Measurements from ENCODE around the gene YAF2.
"Not testable (repeated sequence)": the region's sequence is repeated elsewhere in the genome, so short reads cannot be mapped to it uniquely, and the experiment has no call there.

The YAF2 gene

GRCh38 chr12:42192258-42192657 is 45.8 kb downstream of the YAF2 start:
- no peak for DNase-seq

DNA sequence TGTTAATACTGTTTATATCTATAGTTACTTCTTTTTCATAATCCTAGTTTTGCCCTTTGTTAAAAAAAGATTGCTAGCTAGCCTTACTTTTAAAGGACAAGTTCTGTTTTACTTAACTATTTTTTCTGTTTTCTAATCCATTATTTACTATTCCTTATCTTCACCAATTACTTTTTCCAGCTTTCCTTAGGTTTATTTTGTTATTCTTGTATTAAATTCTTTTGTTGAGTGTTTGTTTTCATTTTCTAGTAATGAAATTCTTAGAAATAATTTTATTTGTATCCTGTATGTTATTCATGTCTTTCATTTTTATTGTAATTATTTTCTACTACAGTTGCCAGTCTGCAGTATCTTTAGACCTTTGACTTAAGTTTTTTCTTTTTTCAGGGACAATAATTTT is 47.7 kb downstream of the YAF2 start:
- no peak for DNase-seq

- DNase-seq, result not testable (repeated sequence)
Measured at GRCh38 chr12:42188275-42188674, 49.8 kb downstream of the YAF2 start.

DNA sequence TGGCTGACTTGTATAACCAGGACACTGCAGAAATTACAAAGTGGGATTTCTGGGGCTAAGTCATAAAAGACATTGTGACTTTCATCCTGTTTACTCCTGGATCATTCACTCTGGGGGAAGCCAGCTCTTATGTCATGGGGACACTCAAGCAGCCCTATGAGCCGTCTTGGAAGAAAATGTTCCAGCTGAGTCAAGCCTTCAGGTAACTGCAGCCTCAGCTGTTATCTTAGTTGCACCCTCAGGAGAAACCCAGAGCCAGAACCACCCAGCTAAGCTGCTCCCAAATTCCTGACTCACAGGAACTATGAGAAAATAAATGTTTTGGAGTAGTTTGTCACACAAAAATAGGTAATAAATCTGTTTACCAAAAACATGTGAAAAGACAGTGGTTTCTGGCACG is 50.2 kb downstream of the YAF2 start:
- no peak for DNase-seq

DNA sequence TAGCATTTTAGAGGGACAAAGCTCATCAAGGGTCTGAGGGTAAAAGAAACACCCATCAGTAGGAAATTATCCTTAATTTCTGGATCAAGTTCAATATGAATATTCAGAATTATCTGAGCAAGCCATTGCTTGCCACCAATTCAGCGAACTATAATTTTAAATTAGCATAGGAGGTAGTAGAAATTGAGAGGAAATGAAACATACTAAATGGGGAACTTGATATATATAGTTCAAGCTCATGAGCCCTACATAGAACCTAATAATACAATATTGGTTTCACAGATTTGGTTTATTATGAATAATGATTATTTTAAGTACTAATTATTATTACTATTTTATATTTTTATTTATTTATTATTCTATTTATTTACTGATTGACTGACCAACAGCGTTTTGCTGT is 51.3 kb downstream of the YAF2 start:
- no peak for DNase-seq

GRCh38 chr12:42182394-42182793 is 55.7 kb downstream of the YAF2 start:
- no peak for DNase-seq

DNA sequence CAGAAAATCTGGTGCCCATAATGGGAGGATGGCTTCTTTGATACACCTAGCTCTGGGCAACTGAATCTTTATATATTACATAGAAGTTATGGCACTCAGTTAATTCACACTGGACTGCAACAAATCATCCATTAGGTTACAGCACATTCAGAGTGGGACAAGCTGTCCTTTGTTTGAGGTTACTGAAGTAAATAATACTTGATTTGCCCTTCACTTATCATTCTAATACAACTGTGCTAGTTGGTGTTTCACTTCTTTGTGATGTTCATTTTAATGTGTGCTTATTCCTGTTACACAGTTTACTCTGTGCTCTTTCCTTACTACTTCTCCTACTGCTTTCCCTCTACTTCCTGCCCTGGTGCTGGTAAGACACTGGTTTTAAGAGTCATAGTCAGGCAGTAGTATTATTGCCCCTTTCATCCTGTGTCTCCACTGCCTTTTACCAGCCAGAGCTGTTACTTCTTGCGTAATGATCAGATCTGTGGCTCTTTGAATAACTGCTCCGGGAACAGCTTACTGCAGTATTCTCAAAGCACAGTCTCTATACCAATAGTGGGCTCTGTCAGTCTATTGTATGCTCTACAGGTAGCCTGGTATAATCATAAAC is 57.0 kb downstream of the YAF2 start:
- no peak for DNase-seq

DNA sequence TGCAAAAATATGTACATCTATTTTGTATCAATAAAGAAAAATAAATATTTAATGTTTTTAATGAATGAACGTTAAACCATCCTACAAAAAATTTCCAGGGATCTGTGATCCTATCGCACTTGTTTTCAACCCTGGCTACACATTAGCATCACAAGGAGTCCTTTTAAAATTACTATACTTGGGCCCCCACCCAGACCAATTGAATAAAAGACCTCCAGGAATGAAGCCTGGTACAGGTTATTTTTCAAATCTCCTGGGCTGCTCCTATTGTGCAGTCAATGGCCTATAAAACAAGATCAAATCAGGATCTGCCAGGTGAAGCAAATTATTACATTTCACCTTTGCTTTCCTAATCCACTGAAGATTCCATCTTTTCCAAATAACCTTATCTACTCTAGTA is 59.9 kb downstream of the YAF2 start:
- no peak for DNase-seq

- no peak for DNase-seq
Measured at GRCh38 chr12:42174978-42175377, 63.1 kb downstream of the YAF2 start.

GRCh38 chr12:42173961-42174521 is 64.0 kb downstream of the YAF2 start:
- DNase-seq, result no peak

DNA sequence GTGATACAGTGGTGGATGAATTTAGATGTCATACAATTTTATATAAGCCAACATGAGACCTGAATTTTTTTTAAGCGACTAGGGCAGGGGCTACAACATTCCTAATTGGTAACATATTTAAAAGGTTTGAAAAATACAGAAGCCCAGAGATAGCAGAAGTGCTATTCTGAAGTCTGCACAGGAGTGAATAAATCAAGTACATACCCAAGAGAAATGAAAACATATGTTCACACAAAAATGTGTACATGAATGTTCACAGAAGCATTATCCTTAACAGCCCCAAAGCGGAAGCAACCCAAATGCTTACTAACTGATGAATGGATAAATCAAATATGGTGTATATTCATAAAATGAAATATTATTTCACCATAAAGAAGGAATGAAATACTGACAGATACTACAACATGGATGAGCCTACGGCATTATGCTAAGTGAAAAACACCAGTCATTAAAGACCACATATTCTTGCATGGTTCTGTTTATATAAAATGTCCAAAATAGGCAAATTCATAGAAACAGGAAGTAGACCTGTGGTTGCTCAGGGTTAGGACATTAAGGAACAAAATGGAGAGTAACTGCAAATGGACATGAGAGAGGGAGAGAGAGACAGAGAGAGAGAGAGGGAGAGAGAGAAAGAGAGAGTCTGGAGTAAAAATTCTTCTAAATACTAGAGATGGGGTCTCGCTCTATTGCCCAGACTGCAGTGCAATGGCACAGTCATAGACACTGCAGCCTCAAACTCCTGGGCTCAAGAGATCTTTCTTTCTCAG is 65.4 kb downstream of the YAF2 start:
- DNase-seq, result no peak

DNA sequence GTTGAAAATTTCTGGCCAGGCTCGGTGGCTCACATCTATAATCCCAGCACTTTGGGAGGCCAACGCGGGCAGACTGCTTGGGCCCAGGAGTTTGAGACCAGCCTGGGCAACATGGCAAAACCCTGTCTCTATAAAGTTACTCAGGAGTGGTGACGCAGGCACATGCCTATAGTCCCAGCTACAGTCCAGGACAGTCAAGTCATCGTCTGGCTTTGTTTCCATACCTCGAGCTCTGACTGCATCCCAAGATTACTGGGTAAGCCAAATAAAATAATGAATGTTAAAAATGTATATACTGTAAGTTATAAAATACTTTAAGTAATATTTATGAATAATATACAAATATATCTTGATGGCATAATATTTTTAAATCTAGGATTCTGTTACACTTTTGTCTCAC is 70.3 kb downstream of the YAF2 start:
- no peak for DNase-seq

DNA sequence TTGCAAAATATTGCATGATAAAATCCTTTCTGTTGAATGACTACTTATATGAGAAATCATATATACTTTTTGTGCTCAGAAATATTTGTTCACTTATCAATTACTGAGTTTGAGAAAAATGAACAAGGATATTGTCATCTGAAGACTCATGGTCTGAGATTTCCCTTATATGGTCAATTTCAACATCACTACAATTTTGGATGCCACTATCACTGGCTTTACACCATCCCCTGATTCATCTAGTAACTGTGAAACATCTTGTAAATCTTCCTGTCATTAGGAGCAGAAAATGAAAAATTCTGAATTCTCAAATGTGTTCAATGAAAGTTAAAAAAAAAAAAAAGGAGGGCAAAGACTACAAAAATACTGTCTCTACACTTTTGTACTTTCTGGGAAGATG is 71.5 kb downstream of the YAF2 start:
- no peak for DNase-seq

DNA sequence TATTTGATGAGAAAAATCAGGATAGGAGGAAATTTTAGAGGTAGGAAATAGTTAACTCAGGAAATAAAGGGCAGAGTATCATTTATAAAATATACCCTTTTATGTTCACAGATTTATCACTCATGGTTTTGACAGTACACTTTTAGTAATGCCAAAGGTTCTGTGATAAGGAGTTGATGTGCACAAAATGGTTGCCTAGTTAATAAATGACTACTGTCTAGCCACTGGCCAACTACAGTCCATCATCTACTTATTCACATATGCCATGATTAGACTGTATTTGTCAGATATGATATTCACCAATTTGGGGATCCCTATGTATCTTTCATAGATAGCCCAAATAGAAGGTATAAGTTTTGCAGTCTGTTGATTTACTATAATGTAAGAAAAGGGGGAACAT is 74.1 kb downstream of the YAF2 start:
- DNase-seq, result no peak

DNA sequence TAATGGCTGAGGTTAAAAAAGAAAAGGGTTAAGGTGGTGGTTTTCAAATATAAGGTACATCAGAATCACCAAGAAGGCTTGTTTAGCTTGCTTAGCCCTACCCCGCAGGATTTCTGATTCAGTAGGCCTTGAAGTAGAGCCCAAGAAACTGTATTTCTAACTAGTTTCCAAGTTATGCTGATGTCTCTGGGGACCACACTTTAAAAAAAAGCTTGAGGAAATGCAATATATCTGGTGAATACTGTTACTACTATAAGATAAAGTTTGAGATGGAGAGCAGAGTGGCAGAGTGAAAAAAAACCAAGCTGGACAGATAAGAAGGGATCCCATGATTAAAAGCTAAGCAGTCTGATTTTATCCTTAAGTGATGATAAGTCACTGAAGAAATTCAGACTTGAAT is 75.1 kb downstream of the YAF2 start:
- DNase-seq, result no peak

GRCh38 chr12:42162193-42162592 is 75.9 kb downstream of the YAF2 start:
- no peak for DNase-seq

GRCh38 chr12:42161529-42161928 is 76.5 kb downstream of the YAF2 start:
- no peak for DNase-seq

DNA sequence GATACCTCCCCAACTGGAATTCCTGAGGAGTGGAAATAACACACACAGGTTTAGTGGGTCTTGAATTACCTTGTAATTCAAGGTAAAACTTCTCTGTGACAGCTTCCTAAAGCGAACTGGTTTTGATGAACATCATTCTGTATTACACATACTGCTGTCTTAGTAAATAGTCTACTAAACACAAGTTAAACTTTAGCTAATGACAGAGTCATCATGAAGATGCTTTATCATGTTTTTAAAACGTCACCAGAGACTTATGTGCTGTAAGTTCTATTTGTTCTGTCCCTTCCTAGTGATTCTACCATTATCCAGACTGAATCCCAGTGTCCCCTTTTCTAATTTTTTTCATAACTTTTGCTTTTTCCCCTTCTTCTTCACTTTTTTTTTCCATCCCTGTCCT is 81.8 kb downstream of the YAF2 start:
- DNase-seq, result no peak

GRCh38 chr12:42145552-42146215 is 92.4 kb downstream of the YAF2 start:
- DNase-seq, result no peak

DNA sequence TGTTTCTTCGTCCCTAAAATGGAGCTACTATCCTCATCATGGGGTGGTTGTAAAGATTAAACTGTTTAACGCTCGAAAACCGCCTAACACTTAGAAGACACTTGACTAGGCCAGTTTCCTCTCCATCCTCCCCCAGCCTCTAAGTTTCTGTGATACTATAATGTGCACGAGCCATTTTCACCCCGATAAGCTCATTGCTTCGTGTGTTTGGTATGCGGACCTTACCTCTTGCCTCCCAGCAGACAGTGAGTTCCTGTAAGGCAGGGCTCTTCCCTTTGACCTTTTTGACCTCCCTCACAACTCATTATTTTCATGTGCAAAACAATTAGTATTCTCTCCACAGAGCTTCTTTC is 92.9 kb downstream of the YAF2 start:
- no peak for DNase-seq

DNA sequence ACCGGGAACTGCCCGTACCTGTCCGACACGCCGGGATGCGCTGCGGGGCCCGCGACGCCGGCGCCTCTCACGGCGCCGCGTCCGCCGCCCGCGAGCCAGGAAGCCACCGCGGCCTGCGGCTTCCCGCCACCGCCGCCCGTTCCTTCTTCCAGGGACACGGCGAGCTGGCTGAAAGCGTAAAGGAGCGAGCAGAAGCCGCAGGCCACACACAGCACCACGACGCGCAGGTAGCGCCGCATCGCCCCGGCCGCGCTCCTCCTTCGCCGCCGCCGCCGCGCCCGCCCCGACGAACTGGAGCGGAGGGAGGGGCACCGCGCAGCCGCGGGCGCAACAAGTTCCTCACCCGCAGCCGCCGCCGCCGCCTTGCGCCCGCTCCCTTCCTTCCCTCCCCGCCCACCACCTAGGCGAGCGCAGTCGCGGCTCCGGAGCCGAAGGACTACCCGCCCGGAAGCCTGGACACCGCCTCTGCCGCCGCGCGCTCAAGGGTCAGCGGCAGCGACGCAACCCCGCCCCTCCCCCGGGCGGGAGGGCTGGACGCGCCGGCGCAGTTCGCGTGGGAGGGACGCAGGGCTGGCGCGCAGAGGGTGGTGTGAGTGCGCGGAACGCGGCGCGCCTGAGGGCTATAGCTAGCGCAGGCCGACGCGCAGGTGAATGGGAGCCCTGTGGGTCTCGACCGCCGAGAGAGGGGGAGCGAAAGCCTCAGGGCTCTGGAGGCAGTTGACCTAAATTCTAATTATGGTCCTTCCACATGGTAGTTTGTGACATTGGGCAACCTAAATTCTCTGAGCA is 93.4 kb downstream of the YAF2 start, which contains the start of gene GXYLT1:
Gene GXYLT1, minus strand, starts transcription at position 467 of the 789 bp plus-strand sequence. Its CDS starts 228 bp downstream, at position 239.
- DNase-seq, result peak; percentile 92

GRCh38 chr12:42144158-42144407 is 94.0 kb downstream of the YAF2 start:
- no peak for DNase-seq

DNA sequence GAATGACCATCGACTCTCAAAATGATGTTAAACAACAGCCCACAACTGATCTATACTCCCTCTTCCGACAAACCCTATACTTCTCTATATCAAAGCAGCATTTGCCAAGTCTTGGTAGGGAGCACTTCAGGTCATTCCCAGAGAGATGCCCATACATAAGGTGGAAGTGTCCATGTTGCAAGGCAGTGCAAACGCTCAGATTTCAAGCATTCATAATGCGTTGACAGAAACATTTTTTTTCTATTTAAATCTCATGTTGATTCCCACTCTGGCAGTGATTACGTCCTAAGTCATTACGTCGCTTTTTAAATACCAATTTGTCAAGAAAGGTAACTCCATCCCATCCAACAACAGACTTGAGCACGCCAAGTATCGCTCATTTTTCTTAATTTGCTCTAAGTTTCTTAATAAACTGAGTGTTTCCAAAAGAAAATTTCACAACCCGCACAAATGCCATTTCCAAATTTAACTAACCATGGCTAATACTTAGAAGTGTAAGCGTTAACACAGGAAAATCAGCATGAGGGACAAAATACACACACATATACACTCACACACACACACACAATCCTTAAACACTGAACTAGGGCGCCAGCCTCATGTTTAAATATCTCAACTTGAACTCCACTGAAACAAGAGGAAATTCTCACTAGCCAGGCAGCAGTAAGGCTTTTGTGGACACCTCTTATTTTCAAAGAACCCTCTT is 94.4 kb downstream of the YAF2 start:
- no peak for DNase-seq

Data from T1000 (cell line).